Activated CD4-positive, CD25-positive, alpha-beta regulatory T cell treated with anti-CD3 and anti-CD28 coated beads, Interleukin-2, amount 50 U/mL, for 24 hours (primary cell): ENCODE measurements around the gene TCAP.
"Not testable (repeated sequence)": the region's sequence is repeated elsewhere in the genome, so short reads cannot be mapped to it uniquely, and the experiment has no call there.

Experiments
- ATAC-seq, 2 donors: fragments of 150-1000 bp; cut with Tn5 transposase; one replicate each; pipeline ENCODE4 v1.10.0; 2021; ENCODE audit warnings: mild to moderate bottlenecking in 1 of 2, moderate library complexity in 1 of 2

TCAP gene

DNA sequence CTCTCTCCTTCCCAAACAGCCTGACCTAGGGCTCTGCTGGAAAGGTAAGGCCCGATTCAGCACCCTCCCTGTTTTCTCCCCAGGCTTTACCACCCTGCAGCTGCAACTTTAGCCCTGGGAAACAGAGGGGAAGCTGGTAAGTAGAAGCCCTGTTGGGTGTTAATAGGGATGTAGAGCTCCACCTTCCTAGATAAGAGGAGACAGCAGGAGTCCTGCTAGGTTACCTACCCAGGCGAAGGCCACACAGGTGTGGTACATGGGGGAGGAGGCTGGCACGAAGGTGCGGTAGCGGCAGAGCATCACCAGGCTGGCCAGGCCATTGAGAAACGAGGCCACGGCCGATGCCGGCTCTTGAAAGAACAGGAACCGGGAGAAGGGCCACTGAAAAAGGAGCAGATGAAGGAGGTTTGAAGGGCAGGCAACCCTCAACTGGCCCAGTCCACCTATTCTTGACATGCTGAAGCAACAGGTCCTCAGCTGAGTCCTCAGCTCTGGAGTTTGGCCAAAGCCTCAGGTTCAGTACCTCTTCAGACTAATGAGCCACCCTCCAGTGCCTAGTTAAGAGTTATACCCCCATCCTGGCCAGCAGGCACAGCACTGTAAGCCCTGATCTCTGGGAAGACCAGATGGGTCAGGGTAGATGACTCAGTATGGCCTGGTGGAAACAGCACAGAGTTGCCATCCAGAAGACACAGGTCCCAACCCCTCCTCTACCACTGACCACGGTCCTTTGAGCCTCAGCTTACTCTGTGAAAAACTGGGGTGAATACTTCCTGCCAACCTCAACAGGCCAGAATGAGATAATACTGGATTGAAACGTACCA is 19.4 kb downstream of the TCAP start:
- ATAC-seq, result no peak

DNA sequence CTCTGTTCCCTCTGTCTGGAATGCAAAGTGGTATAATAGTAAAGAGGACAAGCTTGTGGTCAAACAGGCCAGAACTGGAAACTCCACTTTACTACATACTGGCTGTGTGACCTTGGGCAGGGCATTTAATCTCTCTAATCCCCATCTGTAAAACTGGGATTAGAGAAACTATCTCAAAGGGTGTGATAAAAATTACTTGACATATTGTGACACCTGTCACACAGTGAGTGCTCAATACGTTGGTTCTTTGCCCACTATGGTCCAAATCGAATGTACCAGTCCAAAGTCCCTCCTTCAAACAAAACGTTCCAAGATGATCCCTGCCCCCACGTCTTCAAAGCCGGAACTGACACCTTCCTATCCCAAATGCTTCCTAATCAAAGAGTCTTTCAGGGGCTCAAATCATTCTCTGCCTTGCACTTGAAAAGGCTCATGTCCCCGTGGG is 22.0 kb downstream of the TCAP start:
- no peak for ATAC-seq

DNA sequence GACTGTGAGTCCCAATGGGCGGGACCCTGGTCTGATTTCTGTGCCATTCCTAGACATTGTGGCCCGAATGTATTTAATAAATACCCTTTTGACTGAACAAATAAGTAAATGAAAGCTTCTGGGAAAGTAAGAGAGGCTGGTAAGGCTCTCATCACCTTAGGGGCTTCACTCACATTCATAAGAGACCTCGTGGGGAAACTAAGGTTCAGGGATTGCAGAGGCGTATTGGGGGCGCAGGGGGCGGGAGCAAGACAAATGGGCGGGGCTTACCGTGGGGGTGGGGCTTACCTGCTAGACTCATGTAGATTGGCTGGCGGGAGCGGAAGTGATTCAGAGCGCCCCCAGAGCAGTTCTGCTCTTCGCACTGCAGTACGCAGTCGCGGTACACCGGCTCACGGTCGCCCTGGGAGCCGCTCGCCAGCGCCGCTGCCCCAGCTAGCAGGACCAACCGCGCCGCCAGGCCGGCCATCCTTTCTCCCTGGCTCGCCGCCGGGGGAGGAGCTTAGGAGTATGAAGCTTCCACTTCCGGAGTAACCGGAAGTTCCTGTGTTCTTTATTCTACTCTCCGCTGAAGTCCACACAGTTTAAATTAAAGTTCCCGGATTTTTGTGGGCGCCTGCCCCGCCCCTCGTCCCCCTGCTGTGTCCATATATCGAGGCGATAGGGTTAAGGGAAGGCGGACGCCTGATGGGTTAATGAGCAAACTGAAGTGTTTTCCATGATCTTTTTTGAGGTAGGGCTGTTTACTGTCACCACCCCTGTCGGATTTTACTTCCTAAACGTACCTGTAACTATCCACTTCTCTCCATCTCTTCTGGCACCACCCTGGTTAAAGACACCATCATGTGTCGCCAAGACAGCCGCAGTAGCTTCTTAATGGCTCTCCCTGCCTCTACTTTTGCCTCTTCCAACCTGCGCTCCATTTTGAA is 22.7 kb downstream of the TCAP start, which contains the start of gene PGAP3:
TSS of gene PGAP3 (minus strand) at position 512 of the 929 bp plus-strand sequence. CDS start at position 469, 43 bp downstream.
- ATAC-seq, result peak; percentile 91 to 94

DNA sequence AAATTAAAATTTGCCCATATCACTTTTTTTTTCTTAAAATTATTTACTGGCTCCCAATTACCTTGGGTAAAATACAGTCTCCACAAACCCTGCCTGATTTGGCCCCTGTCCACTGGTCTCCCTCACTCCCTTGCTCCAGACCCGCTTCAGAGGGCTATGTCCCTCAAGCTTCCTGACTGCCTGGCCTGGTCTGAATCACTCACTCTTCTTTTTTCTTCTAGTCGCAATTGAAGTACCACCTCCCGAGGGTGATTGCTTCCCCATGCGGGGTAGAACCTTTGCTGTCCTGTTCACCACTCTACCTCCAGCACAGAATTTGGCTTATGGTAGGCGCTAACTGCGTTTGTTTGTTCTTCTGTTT is 23.3 kb downstream of the TCAP start:
- no peak for ATAC-seq

DNA sequence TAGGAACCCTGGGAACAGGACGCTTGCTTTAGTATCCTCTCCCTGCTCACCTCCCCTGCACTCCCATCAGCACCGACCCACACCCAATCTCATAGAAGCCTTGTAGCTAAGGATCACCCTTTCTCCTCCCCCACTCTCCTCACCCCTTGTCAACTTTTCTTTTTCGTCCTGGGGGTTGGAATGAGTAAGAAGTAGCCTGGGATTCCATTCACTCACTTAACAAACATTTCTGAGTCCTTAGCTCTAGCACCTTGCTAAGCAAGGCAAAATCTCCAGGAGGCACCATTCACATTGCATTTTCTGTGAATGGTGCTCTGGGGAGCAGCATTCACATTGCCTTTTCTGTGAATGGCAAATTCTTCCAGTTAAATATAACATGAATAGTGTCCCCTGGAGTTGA is 23.8 kb downstream of the TCAP start:
- ATAC-seq, result no peak

DNA sequence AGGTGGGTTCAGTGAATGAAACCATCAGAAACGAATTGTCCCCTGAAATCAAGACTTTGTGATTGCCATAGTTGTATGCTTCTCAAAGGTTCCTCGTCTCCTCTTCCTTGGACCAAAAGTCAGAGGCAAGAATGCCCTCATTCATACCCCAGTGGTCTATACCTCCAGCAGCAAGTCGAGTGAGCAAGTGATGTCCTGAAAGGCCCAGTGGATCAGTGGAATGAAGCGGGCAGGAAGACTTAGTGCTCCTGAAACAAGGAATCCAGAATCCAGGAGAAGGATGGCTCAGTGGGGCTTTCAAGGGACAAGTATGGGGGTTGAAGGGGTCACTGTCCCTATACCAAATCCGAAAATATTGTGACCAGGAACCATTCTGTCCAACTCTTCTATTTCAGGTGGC is 29.4 kb downstream of the TCAP start:
- ATAC-seq, result no peak

DNA sequence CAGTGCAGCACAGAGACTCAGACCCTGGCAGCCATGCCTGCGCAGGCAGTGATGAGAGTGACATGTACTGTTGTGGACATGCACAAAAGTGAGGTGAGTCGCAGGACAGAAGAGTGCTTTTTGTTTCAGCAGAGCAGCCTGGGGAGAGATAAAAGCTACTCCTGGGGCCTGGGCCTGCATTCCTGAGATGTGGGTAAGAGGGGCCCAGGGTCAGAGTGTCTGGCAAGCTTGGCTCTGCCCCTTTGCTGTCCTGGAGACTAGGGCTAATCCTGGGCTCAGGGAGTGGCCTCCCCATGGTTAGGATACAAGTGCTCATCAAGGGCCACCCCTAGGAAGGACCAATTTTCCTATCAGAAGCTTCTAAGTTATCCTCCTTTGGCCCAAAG is 29.9 kb downstream of the TCAP start:
- ATAC-seq, result no peak

DNA sequence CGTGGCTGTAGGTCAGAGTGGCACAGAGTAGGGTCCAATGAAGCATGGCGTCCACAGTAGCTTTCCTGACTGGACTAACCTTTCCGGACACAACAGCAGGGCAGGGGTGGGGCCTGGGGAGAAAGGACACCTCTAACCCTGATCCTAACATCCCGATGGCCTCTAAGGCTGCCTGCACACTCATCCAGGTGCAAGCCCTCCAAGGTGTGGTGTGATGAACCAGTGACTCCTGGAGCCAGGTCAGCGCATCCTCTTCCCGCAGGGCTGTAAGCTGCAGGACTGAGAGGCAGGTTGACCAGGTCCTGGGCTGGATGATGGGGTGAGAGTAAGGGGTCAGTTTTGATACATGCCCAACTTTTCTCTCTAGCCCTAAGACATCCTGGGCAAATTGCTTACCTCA is 31.6 kb downstream of the TCAP start:
- no peak for ATAC-seq

DNA sequence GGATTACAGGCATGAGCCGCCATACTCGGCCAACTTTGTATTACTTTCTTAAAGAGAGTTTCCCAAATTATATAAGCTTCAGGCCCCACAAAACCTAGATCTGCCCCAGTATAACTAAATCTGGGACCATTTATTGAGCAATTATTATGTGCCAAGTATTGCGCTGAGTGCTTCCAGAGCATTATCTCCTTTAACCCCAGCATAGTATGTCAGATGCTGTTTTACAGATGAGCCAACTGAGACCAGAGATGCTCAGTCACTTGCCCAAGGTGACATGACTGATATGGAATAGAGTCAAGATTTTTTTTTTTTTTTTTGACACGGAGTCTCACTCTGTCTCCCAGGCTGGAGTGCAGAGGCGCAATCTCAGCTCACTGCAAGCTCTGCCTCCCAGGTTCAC is 32.8 kb downstream of the TCAP start:
- ATAC-seq, result no peak

DNA sequence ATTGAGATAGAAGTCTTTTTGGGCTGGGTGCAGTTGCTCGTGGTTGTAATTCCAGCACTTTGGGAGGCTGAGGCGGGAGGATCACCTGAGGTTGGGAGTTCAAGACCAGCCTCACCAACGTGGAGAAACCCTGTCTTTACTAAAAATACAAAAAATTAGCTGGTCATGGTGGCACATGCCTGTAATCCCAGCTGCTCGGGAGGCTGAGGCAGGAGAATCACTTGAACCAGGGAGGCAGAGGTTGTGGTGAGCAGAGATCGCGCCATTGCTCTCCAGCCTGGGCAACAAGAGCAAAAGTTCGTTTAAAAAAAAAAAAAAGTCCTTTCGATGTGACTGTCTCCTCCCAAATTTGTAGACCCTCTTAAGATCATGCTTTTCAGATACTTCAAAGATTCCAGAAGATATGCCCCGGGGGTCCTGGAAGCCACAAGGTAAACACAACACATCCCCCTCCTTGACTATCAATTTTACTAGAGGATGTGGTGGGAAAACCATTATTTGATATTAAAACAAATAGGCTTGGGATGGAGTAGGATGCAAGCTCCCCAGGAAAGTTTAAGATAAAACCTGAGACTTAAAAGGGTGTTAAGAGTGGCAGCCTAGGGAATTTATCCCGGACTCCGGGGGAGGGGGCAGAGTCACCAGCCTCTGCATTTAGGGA is 34.1 kb downstream of the TCAP start:
- ATAC-seq, result not testable (repeated sequence)

DNA sequence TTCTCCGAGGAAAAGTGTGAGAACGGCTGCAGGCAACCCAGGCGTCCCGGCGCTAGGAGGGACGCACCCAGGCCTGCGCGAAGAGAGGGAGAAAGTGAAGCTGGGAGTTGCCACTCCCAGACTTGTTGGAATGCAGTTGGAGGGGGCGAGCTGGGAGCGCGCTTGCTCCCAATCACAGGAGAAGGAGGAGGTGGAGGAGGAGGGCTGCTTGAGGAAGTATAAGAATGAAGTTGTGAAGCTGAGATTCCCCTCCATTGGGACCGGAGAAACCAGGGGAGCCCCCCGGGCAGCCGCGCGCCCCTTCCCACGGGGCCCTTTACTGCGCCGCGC is 34.6 kb downstream of the TCAP start, which contains the start of gene ERBB2:
TSS of gene ERBB2 (plus strand) at position 247 of the 330 bp plus-strand sequence. CDS start 175 bp downstream, outside the sequence.
- no peak for ATAC-seq

DNA sequence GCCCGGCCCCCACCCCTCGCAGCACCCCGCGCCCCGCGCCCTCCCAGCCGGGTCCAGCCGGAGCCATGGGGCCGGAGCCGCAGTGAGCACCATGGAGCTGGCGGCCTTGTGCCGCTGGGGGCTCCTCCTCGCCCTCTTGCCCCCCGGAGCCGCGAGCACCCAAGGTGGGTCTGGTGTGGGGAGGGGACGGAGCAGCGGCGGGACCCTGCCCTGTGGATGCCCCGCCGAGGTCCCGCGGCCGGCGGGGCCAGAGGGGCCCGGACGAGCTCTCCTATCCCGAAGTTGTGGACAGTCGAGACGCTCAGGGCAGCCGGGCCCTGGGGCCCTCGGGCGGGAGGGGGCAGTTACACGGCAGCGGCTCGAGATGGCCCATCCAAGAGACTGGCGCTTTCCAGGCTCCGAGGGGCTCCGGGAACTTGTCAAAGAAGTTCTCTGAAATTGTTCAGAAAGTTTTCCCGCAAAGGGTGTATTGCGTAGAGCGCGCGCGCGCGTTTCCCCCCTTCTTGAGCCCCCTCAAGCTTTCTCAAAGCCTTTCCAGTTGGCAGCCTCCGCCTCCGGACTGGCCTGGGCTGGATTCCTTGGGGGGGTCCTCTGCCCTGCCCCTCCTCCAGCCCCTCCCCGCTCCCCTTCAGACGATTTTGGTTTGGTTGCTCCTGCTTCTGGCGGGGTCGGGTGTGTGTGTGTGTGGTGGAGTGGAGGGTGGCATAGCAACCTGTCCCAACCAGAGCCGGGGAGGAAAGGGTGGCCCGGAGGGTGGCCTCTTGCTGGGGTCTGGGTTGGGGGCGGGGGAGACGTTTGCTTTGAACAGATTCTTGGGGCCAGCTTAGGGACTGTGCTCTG is 35.2 kb downstream of the TCAP start:
- ATAC-seq, result no peak

DNA sequence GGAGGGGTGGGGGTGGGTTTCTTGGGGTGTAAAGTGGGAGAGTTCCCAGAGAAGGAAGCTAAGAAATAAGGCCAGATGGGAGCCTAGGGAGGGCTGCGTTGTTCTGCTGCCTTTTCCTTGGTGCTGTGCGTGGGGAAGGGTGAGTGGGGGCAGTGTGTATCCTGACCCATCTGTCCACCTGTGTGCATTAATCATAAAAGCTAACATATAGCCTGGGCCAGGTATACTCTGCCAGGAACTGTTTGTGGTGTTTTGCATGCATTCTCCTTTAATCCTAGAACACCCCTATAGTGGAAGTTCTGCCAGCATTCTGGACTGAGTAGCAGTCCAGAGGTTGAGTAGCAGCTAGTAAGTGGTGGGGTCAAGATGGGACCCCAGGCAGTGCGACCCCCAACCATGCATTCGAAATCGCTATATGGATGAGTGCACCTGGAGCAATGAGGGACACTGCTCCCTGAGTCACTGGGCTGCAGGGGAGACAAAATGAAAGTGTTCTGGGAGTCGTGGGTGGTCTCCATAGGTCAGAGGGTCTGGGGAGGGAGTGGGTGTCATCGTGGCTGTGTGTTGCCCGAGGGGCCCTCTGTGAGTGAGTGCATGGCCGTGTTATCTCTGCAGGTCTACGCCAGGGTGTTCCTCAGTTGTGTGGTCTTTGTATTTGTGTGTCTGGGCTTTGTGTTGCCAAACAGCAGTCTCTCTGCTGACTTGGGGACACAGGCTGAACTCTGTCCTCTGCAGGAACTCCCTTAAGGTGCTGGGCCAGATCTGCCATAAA is 36.0 kb downstream of the TCAP start:
- ATAC-seq, result no peak

DNA sequence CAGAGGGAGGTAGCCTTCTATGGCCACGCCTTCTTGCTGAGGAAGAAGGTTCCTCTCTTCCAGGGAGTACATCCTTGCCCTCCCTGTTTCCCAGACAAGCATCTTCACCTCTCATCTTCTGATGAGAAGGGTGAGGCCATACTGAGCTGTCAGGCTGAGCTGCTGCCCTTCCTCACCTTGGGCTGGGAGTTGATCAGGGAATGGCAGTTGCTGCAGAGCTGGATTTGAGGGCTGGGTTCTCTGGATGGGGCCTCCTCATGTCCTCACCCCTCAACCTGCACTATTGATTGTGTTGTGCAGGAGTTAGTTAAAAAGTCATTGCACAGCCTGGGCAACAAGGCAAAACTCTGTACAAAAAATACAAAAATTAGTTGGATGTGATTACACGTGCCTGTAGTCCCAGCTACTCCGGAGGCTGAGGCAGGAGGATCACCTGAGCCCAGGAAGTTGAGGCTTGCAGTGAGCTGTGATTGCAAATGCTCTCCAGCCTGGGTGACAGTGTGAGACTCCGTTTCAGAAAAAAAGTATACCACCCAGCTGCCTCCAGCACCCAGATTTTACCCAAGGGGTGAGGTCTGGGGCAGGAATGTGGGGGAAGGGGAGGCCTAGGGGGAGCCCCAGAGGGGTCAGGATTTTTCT is 36.8 kb downstream of the TCAP start:
- no peak for ATAC-seq

DNA sequence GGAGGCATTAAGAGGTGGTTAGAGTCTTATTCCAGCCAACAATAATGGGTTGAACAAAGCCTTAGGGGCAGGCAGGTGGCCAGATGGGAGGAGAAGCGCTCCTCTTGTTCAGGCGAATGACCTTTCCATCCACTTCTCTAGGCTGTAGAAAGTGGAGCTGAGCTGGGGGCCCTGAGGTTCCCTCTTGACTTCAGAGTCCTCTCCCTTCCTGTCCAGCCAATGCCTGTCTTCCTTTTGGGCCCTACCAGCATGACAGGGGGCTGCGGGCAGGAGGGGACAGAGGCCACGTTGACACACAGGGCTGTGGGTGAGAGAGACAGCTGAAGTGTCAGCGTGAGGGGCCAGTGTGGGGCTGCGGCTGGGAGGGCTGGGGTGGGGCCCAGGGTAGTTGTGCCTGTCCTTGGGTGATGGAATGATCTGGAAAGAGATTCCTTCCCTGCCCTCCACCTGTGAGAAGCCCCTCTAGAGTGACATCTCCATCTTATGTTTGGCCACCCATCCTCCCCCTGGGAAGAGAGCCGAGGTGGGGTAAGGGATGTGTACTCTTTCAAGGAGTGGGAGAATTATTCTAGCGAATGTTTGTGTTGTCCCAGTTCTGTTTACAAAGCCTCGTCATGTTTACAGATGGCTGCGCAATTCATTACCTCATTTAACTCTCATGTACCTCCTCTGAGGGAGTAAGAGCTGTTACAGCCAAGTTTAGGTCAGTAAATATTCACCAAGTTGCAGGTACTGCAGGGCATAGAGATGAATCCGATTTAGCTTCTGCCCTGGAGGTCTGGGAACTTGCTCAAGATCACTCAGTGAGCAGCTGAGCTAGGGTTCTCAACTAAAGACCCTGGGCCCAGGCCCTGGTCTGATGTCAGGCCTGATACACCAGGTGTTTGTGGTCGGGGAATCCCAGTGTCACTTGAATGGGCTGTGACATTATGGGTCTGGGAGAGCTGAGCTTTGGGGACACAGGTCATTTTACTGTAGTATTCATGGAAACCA is 38.0 kb downstream of the TCAP start:
- ATAC-seq, result peak in 1 of 2 donors; percentile 48

DNA sequence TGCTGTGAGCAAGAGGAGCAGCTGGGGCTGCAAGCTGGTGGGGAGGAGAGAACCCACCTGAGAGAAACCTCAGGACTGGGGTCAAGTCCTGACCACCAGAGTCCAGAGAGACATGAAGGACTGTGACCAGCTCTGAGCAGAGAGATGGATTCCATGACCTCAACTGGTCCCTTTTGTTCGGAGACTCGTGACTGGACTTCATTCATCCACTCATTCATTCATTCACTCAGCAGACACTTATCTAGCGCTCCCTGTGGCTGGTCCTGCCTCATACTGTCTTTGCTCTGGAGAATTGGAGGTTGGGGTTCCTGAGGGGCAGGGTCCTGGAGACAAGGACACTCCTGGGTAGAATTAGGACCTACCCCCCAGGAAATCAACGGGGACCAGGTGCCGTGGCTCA is 38.8 kb downstream of the TCAP start:
- ATAC-seq, result no peak

DNA sequence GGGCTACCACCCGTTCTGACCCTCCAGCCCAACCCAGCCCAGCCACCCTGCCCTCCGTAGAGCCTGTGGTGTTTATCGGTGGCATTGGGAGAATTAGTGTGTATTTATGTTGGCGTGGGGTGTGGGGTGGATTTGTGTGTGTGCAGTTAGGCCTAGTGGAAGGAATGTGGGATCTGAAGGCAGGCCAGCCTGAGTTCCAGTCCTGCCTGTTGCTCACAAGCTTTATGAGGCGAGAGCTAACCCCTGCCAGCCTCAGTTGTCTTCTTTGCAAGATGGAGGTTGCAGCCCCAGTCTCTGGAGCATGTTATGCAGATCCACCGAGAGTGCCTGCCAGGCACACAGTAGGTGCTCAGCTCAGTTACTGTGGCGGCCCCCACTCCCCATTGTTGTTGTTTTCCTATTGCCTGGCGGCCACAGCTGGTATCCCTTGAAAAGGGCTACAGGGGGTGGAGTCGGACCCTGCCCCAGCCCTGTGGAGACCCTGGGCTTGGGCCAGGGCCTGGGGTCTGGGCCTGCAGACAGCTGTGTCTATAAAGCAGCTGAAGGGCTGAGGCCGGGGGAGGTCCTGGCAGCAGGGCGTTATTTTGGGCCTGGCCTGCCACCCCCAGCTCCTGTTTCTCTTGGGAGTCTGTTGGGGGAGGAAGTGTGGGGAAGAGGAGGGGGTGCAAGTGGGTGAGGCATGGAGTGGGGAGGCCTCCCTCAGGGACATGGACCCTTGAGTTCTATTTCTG is 39.8 kb downstream of the TCAP start:
- no peak for ATAC-seq

DNA sequence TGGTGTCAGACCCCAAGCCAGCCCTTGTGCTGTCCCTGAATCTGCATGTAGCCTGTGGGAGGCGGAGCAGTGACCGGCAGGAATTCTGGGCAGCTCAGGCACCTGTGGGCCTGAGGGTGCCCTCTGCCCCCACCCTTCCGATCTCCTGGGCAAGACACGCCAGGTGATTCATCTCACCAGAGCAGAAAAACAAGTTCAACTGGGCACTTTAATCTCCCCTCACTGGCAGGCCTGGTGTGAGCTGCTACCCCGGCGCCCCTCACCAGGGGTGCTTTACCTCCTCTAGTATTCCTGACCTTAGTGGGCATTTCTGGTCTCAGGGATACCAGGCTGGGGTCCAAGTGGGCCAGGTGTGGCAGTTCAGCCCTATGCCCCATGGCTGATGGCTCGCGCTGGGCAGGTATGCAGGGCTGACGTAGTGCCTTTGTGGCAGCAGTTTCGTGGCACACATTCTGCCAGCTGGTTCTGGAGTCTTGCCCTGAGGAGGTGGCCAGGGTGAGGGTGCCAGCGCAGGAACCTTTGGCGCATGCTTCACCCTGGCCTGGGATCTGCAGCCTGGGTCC is 40.7 kb downstream of the TCAP start:
- no peak for ATAC-seq

DNA sequence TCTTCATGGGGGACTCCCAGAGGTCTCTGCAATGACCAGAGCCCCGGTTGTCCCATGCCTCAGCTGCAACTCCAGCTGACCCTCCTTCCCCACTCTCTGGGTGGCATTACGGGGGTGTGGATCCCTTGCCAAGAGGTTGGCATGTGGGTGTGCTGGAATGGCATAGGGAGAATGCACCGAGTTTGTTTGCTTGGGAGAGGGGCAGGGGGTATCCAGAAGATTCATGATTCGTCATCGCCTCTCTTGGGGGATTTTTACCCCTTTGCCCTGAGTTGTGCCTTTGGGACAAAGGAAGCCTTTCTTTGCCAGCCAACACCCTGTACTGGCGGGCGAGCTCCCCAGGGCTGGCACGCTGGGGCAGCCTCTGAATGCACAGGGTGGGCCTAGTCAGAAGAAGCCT is 41.2 kb downstream of the TCAP start:
- ATAC-seq, result no peak
